NCI-H82 (cell line): ENCODE results near the gene FNTB.

Experiments
- DNase-seq: peaks from one replicate; lab custom pipeline; 2025; lab: John Stamatoyannopoulos, UW

Gene FNTB

GRCh38 chr14:65045709-65046108, 59.0 kb downstream of the FNTB start:
- no peak for DNase-seq

GRCh38 chr14:65052832-65053231, 66.1 kb downstream of the FNTB start:
- DNase-seq, result no peak

DNA sequence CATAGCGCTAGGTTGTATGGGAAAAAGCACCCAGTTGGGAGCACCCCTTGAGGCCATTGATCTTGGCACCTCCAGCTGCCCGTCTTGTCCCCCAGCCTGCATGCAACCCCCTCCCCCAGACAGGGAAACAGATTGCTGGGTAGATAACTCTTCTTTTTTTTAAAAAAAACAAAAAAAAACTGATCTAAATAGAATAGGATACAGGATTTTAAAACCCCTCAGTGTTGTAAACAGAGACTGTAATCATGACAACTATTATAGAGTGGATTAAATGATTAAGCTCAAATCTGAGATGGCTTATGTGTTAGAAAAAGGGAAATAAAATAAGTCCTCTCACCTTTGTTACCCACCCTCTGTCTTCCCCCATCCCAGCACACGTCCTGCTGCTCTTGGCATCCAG, 66.8 kb downstream of the FNTB start:
- no peak for DNase-seq

- no peak for DNase-seq
These were observed 67.9 kb downstream of the FNTB start for GRCh38 chr14:65054471-65055085.

DNA sequence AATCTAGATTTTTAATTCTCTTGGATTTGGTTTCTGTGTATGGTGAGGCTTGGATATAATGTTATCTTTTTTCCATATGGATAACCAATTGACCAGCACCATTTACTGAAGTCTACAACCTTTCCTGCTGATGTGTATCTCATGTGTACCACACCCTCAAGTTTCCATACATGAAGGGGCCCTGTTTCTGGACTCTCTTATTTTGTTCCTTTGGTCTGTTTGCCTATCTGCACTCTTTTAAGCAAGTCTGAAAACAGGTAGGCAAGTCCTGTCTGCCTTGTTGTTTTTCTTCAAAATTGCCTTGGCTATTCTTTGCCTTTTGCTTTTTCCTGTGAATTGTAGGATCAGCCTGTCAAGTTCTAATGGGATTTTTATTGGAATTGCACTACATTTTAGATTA, 71.0 kb downstream of the FNTB start:
- DNase-seq, result no peak

GRCh38 chr14:65062096-65063075, 75.7 kb downstream of the FNTB start:
- no peak for DNase-seq

GRCh38 chr14:65065719-65066118, 79.0 kb downstream of the FNTB start:
- DNase-seq, result no peak

DNA sequence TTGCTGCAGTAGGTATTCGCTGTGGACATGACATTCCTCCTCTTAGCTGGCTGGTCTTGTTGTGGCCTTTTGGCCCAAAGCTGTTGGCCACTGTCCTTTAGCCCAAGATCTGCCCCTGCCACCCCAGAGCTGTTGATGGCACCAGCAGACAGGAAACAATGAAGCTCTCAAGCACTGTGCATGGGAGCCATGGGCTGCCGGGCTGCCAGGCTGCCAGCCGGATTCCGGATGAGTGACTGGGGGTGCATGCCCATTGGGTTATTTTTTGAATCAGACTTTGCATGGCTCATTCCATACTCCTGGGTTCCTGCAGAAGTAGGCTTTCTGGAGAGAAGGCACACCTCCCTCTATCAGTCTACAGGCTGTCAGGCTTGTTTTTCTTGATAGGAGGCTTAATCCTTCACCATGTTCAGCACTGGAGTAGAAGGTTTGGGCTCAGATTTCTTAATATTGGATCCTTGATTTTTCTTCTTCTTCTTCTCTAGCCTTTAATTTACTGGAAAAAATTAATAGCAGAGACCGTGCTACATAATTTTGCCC, 83.2 kb downstream of the FNTB start:
- DNase-seq, result no peak

DNA sequence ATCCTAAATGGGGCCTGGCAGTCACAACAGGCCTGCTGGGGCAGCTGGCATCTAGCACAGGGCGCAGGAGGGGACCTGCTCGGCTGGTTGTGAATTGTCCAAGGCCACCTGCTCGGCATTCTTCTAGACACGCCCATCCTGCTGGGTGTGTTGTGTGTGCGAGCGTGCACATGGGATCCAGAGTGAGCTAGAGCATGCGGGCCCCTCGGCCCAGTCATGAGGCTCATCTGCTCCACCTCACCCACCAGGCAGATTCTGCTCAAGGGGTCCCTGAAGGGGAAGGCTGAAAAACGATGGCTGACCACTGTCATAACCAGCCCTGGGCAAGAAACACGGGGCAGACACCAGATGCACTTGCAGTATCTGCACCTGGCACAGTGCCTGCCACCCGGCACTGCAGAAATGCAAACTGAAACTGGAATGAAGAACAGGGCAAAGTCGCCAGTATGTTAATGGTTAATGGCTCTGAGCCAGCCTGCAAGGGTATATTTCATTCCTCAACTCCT, 83.8 kb downstream of the FNTB start:
- no peak for DNase-seq

DNA sequence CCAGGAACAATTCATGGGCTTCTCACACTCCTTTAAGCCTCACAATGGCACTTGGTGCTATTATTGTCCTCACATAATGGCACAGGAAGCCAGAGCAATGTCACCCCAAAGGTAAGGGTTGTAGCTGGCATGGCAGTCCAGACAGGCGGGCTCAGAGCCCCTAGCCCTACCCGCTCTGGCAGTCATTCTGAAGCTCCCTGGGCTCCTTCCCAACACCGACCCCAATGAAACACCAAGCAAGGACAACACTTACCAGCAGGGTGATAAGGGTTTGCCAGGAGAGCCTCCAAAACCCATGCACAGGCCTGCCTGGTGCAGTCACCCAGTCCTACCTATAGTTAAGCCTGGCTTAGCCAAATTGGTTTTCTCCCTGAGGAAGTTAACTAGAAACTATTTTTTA, 84.8 kb downstream of the FNTB start:
- no peak for DNase-seq

DNA sequence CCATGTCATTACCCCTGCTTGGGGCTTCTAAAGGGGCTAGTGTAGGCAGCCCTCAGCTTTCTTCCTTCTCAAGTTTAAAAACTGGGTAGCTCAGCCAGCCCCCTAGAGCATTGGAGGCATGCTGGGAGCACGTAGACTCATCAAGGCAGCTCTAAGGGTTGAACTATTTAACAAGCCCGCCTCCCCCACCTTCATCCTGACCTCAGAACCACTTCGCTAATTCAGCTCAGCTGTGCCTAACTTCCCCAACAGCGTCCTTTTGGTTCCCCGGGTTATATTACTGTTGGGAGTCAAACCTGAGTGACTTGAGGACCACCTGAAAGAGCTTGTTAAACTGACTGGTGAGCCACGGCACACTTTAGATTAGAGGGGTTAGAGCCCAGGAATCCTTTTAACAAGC, 85.6 kb downstream of the FNTB start:
- no peak for DNase-seq

- no peak for DNase-seq
These were observed 86.2 kb downstream of the FNTB start for GRCh38 chr14:65072937-65073336.

GRCh38 chr14:65073605-65074201, 87.0 kb downstream of the FNTB start:
- no peak for DNase-seq

- no peak for DNase-seq
These were observed 87.9 kb downstream of the FNTB start for GRCh38 chr14:65074449-65075150.

GRCh38 chr14:65075628-65076325, 89.1 kb downstream of the FNTB start:
- DNase-seq, result no peak

DNA sequence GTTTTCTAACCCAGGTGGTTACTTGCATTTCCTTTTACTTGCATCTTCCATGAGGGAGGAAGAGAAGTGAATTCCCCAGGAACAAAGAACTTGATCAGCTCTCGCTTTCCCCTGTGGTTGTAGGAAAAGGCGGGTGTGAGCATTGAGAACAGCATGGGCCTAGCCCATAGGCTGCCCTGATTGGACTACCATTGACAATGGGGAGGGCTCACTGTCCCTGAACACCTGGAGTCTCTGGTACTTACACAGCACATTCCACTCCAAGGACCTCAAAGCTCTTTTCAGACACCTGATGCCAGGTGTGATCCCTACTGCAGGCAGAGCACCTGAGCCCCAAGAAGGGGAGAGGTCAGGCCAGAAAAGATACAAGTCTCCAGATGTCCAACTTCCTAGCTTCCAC, 90.6 kb downstream of the FNTB start:
- DNase-seq, result no peak

- DNase-seq, result no peak
These were observed 92.5 kb downstream of the FNTB start for GRCh38 chr14:65079201-65079600.

GRCh38 chr14:65079768-65080167, 93.1 kb downstream of the FNTB start:
- no peak for DNase-seq

DNA sequence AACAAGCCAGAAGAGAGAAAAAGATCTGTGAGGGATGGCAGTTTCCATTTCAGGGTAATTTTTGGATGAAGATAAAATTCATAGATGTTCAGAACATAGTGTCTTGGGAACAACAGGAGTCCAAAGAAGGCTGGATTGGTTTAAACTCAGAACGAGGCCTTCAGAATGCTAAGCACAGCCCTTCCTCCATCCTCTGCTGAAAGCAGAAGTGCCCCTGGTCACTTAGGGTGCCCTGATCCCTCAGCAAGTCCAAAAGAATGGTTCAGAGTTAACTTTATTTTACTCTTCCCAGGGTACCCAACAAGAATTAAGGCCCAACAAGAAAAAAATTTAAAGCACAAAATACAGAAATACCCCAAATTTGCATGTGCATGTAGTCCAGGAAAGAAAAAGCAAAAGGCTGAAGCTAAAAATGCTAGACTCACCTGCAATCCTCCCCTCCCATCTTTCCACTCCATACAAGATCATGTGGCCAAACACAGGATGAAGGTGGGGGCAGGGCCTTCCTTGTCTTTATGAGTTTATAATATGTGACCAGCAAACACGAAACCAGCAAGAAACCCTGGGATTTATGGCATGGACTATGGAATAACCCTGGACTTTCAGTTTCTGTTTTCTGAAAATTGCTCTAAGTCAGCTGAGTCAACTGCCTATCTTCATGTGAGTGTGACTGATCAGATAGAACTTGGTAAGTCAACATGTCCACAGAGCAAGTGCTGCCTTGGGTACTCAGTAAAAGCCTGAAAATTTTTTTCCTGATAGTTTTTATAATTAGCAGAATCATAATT, 94.5 kb downstream of the FNTB start:
- no peak for DNase-seq

GRCh38 chr14:65082930-65083329, 96.2 kb downstream of the FNTB start:
- no peak for DNase-seq
